NCI-H2171 treated with DMSO at 0.1 percent for 48 hours (cell line): ENCODE data around the gene ARID3A.

Source experiments
- DNase-seq: peaks from one replicate; lab custom pipeline; 2025; lab: John Stamatoyannopoulos, UW

ARID3A gene

DNA sequence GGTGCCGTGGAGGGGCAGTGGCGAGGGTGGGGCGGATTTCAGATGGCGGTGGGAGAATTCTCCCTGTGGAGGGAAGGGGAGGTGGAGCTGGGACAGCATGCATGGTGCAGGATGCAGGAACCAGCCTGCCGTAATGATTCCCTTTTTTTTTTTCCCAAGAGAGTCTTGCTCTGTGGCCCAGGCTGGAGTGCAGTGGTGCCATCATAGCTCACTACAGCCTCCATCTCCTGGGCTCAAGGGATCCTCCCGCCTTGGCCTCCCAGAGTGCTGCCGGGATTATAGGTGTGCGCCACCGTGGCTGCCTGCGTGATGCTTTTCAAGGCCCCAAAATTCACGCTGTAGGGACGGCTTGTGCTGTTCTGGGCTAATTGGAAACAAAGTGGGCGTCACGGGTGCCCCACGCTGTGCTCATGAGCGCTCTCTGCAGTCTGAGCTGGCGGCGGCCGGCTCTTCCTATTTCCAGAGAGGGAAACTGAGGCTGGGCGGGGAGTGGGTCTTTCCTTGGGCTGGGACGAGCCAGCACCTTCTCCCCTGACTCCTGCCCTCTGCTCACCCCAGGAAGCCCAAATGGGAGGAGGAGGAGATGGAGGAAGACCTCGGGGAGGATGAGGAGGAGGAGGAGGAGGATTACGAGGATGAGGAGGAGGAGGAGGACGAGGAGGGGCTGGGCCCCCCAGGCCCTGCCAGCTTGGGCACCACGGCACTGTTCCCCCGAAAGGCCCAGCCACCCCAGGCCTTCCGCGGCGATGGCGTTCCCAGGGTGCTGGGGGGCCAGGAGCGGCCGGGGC lies 6.2 kb downstream of the ARID3A start:
- DNase-seq: no peak

DNA sequence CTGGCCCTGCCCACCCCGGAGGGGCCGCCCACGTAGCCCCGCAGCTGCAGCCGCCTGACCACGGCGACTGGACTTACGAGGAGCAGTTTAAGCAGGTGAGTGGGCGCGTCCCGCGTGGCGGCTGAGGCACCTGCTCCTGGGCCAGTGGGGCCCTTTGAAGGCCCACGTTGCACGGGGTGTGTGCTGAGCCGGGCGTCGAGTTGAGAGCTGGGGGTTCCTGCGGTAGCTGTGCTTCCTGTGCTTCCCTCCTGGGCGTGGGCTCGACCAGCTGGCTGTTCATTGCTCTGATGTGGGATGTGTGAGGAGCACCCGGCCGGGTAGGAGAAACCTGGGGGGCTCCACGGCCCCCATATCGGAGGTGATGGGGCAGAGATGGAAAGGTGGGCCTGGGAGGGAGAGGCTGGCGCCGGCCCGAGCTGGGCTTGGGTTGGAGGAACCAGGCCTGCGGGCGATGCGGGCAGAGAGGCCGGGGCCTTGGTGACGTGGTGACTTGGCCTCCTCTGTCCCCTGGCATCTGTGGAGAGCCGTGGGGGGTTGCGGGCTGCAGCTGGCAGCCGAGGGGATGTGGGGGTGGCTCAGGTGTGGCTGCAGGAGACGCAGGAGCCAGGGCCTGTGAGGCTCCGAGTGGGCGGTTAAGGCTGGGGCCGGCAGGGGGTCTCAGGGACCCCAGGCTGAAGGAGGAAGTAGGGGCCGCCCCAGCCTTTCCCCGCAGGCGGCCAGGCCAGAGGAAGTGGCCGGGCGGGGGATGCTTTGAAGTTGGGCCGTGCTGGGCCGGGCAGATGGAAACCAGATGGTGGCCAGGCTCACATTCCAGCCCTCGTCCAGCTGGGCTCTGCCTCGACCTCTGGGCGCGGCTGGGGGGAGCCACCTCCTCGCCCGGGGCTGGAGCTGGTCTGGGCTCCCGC lies 7.1 kb downstream of the ARID3A start:
- no peak for DNase-seq

DNA sequence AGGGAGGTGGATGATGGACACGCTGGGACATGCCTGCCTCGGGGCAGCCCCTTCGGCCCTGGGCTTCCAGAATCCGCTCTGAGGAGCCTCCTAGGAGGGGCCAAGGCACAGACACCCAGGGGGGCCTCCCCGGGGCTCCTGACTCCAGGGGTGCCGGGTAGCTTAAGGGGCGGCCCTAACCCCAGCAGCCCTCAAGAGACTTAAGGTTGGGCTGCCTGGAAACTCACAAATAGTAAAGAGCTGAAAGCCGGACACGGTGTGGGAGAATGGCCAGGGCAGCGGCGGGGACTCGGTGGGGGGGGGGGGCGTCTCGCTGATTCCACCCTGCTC lies 7.7 kb downstream of the ARID3A start:
- DNase-seq: no peak

DNA sequence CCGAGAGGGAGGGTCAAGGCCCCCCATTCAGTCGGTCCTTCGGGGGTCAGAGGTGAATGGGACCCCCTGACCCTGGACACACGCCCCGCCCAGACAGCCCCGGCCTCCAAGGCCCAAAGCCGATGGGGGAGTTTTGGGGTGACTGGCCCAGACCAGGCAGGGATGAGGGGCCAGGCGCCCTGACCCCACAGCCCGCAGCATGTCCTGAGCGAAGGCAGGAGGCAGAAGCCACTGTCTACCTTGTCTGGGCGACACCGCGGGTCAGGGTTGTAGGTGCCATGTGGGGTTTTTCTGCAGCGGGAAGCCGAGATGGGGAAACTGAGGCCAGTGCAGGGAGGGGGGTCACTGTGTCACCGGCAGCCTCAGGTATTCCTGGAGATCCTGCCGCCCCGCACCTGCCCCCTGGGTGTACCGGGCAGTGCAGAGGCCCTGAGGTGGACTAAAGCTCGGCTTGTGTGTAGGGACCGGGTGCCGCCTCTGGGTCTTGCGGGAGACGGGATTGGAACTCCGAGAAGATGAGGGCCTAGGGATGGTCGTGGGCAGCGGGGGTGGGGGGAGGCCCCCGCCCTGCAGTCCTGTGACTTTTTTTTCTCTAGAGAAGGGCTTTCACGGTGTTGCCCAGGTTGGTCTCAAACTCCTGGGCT lies 8.5 kb downstream of the ARID3A start:
- DNase-seq: no peak

DNA sequence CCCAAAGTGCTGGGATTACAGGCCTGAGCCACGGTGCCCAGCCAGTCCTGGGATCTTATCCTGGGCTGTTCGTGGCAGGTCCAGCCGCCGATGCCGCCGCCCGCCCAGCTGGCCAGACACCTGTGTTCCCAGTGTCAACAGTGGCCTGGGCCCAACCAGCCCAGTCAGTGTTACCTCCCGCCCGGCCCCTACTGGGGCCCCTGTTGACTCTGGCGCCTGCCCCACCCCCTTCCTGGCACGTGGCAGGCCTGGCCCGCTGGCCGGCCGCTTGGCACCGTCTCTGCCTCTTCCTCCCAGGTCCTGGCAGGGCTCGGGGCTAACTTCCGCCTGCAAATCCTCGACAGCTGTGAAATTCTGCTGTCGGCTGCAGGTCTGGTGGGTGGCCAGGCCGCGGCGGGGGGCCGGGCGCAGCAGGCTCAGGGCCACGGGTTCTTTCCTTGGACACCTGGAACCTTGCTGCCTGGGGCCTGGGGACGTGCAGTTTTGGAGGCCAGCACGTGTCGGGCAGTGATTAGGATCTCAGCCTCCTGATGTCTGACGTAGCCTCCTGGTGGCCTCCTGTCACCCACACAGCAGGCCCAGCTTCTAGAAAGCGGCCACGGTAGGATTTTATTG lies 9.1 kb downstream of the ARID3A start:
- DNase-seq: no peak

DNA sequence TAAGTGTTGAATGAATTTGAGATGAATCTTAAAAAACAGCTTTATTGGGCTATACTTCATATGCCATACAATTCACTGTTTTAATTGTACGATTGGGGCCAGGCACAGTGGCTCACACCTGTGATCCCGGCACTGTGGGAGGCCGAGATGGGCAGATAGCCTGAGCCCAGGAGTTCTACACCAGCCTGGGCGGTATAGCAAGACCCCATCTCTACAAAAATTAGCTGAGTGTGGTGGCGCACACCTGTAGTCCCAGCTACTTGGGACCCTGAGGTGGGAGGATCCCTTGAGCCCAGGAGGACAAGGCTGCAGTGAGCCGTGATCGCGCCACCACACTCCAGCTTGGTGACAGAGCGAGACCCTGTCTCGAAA lies 10.3 kb downstream of the ARID3A start:
- no peak for DNase-seq

DNA sequence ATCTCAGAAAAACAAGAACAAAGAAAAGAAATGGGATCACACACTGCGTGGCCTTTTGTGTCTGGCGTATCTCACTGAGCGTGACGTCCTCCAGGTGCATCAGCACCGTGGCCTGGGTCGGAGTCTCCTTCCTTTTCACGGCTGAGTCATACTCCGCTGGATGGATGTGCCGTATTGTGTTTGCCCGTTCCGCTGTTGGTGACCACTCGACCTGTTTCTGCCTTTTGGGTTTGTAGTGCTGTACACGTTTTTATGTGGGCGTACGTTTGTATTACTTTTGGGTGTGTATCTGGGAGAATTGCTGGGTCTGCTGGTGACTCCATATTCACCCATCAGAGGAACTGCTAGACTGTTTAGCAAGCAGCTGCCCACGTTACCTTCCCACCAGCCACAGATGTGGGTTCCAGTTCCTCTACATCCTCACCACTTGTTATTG lies 11.4 kb downstream of the ARID3A start:
- DNase-seq: no peak

DNA sequence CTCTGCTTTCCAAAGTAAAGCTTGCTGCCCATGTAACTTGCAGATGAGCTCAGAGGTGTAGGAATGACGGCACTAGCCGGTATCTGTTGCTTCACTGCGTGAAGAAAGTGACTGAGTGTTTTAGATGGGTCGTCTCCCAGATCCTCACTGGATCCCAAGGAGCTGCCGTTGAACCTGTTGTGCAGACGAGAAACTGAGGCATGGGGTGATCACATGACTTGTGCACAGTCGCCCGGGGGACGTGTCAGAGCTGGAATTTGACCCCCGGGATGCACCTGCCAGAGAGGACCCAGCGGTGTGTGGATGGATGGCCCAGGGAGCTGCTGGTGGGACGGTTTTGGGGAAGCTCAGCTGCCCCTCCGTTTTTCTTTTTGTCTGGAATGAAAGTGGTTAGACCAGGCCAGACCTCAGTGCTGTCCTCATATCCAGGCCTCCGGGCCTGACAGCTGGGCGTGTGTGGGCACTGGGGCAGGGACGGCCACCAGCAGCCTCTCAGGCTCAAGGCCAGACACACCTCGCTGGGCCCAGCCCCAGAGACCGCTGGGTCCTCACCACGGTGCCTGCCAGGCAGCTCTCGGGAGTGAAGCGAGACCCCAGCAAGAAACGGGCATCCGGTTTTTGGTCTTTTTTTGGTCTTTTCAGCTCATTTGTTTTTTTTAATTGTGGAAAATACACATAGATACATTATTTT lies 12.5 kb downstream of the ARID3A start:
- DNase-seq: no peak

DNA sequence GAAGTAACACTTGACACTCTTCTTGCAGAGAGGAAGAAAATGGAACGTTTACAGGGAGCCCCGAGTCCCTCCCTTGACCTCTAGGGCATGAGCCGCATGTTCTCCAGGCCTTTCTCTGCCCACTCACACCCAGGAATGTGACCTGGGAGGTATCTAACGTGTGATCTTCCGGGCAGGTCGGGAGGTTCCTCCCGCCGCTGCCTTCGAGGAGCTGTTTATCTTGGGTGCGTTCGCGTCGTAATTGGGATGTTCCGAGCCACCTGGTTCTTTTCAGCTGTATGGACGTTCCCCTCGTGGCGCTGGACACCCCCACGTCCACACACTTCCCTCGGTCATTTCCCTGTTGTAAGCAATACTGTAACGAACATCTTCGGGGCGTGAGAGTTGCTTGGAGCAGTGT lies 13.6 kb downstream of the ARID3A start:
- no peak for DNase-seq

DNA sequence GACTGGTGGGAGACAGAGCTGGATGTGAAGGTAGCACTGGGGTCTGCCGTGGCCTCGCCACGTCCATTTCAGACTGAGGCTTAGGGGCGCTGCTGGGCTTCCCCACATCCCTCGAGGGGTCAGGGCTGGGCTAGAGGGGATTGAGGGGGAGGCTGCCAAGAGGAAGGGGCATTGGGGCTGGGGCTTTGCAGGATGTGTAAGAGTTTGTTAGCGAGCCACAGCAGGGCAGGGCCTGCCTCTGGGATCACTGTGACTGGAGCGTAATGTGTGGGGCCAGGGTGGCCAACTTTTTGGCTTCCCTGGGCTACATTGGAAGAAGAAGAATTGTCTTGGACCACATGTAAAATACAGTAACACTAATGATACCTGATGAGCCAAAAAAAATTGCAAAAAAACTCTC lies 14.1 kb downstream of the ARID3A start:
- no peak for DNase-seq

DNA sequence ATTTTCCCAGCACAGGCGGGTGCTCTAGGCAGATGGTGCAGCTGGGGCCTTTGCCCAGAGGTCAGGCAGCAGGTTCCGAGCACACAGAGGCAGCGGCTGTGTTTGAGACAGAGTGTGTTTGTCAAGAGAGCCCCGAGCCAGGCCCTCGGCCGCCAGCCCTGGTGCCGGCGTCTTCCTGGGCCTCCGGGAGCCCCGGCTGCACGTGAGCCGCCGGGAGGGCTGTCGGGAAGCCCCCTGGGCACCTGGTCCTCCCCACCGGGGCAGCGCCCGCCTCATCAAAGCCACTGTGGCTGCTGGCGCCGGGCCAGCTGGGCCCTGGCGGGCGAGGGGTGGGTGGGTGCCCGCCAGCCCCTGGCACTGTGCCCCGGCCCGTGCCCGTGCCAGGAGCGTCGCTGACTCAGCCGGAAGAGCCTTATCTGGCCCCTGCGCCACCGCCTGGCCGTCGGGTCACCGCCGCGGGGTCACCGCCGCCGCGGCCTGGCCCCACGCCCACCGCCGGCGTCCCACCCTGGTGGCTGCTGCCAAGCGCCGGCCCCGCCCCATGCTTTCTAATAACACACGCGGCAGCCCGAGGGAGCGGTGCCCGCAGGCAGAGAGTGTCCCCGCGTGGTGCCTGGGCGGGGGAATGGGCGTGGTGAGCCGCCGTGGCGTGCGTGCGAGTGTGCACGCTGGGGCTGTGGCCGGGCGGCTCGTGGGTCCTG lies 14.9 kb downstream of the ARID3A start:
- peak; percentile 69 for DNase-seq

DNA sequence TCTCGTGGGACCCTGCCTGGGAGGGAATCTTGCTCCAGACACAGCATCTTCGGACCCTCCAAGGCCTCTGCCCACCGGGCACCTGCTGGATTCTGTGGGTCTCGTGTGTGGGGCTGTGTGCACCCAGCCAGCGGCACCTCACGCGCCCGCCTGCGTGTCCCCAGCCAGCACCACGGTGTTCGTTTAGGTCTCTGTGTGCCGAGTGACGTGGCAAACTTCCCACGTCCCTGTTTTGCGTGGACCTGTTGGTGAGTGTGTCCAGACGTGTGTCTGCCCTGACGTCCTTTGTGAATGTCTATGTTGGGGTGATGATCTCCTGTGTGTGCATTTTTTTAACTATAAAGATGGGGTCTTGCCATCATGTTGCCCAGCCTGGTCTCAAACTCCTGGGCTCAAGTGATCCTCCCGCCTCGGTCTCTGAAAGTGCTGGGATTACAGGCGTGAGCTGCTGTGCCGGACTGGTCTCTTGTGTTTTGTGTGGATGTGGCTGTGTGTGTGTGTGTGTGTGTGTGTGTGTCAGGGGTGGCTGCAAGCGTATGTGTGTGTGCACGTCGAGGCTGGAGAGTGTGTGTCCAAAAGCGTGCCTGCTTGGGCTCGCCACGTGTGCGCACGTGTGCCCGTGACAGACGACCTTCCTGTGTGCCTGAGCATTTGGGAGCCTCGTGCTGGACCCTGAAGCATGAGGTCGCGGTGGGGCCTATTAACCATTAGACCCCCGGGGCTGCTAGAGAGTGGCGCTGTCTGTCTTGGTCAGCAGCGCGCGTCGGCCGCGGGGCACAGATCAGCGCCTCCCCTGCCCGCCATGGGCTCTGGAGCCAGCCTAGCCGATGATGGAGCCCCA lies 15.7 kb downstream of the ARID3A start:
- DNase-seq: no peak

DNA sequence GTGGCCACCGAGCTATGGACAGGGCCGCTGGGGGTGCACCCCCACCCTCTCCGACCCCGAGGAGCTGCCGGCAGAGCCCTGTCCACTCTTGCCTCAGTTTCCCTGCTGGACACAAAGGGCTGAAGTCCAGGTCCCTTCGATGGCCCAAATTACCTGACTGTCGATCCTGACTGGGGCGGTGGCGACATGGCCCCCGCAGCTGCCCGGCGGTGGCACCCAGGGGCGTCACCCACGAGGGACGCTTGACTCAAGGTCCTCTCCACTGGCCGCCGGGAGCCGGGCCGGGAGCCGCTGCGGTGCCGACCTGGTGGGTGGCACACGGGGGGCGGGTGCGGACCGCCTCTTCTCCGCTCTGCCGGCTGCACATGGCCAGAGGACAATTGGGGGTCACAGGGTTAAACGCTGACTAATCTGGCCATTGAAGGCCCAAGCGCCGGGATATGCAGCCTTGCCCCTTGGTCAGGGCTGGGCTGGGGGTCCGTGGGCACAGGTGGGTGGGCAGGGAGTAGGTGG lies 16.4 kb downstream of the ARID3A start:
- no peak for DNase-seq

DNA sequence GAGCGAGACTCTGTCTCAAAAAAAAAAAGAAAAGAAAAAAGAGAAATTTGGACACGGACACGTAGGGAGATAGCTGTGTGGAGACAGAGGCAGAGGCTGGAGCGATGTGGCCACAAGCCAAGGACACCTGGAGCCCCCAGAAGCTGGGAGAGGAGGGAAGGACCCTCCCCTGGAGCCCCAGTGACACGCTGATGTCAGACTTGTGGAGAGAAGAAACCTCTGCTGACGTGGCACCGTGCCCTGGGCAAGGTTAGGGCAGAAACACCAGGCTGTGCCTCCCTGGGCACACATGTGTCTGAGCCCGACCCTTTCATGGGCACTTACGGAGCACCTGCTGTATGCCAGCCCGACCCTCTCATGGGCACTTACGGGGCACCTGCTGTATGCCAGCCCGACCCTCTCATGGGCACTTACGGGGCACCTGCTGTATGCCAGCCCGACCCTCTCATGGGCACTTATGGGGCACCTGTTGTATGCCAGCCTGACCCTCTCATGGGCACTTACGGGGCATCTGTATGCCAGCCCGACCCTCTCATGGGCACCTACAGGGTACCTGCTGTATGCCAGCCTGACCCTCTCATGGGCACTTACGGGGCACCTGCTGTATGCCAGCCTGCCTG lies 17.8 kb downstream of the ARID3A start:
- no peak for DNase-seq

DNA sequence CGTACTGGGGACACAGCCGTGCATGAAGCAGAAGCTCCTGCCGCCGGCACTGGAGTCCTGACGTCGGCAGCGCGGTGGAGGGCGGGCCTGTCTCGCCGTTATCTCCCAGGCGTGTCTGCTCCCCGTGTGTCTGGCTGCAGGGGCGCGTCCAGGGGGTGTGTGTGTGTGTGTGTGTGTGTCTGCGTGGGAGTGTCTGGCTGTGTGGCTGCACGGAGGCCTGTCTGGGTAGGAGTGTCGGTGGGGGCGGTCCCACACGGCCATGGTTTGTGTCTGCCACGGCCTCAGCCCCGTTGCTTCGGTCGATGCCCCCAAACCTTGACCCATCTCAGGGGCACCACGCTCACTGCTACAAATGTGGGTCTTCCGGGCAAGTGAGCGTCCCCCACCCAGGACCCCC lies 18.3 kb downstream of the ARID3A start:
- no peak for DNase-seq

DNA sequence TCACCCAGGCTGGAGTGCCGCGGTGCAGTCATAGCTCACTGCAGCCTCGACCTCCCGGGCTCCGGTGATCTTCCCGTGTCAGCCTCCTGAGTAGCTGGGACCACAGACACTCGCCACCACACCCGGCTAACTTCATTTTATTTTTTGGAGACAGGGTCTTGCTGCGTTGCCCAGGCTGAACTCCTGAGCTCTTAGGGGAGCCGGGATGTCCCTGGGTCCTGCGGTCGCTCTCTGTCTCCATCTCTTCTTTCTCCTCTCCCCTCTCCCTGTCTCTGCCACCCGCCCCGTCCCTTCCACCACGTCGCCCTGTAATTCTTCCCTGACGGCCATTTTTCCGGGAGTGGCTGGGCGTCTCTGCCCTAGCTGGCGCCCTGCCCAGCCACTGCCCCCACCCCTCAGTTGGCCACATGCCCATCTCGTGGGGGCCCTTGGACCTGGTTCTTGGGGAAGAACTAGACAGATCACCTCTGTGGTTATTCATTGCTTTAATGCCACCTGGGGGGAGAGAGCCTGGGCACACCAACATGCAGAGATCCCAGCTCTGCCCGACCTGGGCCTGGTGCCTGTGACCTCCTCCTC lies 18.9 kb downstream of the ARID3A start:
- DNase-seq: no peak

DNA sequence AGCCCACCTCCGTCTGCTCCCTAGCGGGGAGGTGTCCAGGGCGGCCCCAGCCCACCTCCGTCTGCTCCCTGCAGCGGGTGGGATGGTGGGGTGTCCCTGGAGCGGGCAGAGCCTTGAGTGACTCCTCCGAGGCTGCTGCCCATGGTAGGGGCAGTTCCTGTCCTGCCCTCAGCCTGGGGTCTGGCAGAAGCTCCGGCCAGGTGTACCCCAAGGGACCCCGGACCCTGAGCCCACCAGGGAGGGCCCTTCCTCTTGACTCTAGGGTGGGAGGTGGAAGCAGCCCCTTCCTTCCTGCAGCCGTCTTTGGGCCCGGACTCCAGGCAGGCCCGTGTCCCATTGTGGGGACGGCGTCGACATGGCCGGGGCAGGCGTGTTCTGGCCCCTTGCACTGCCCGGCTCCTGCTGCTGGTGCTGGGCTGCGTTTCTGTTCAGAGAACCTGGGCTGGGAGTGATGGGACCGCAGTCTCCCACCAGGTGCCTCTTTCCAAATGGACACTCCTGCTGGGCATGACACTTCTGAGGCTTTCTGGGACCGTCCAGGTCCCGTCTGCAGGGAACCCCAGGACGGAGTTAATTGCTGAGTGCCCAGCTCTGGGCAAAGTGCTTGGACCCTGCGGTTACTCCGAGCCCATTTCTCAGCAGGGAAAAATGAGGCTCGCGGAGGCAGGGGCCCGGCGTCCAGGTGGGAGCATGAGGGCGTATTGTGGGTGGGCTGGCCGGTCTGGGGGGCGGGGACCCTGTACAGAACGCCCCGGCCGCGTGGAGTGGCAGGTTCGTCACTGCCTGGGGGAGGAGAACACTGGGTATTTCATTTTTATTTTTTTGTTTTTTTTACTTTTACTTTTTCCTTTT lies 19.8 kb downstream of the ARID3A start:
- no peak for DNase-seq

DNA sequence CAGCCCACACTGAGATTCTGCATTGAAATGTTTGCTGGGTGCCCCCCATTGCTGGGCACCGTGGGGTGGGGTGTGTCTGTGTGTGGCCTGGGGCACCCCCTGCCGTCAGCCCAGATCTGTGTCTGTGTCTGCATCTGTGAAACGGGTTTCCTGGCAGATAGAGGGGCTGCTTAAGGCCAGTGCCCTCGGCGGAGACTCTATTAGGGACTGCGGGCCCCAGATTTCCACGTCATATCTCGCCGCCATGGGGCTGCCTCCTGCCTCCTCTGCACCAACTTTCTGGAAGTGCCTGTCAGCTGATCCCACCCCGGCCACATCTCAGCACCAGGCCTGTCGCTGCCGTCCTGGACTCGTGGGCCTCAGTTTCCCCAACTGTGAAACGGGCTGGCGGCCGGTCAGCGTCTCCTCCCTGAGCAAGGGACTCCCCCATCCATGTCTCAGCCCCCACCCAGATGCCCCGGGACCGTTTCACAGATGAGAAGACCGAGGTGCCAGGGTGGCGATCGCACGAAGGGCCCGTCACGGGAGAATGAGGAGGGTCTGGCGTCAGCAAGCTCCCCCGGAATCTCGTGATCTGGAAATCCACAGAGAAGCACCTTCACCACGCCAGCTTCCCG lies 21.4 kb downstream of the ARID3A start:
- DNase-seq: no peak
